Measurements from ENCODE around the gene SBNO2.
A peak's percentile ranks its signal among the peaks of the same experiment; 100 is the strongest.
"Not testable (repeated sequence)": the region's sequence is repeated elsewhere in the genome, so short reads cannot be mapped to it uniquely, and the experiment has no call there.

Gene SBNO2

GRCh38 chr19:1133471-1133929 is 40.6 kb downstream of the SBNO2 start:
- DNase-seq: peak; percentile 65

- DNase-seq: peak; percentile 17
These were observed 41.3 kb downstream of the SBNO2 start for GRCh38 chr19:1132552-1133383.

GRCh38 chr19:1131718-1132551 is 42.1 kb downstream of the SBNO2 start:
- DNase-seq: peak; percentile 82

- no peak for DNase-seq
These were observed 43.0 kb downstream of the SBNO2 start for GRCh38 chr19:1130771-1131717.

- DNase-seq: no peak
These were observed 44.5 kb downstream of the SBNO2 start for GRCh38 chr19:1129535-1129934.

- DNase-seq: not testable (repeated sequence)
These were observed 45.0 kb downstream of the SBNO2 start for GRCh38 chr19:1129084-1129483.

GRCh38 chr19:1128106-1128505 is 46.0 kb downstream of the SBNO2 start:
- no peak for DNase-seq

GRCh38 chr19:1126984-1127760 is 46.9 kb downstream of the SBNO2 start:
- no peak for DNase-seq

GRCh38 chr19:1125601-1126467 is 48.2 kb downstream of the SBNO2 start:
- DNase-seq: no peak

- DNase-seq: no peak
These were observed 50.0 kb downstream of the SBNO2 start for GRCh38 chr19:1123885-1124677.

GRCh38 chr19:1123381-1123780 is 50.7 kb downstream of the SBNO2 start:
- DNase-seq: no peak

- DNase-seq: no peak
These were observed 51.1 kb downstream of the SBNO2 start for GRCh38 chr19:1122972-1123363.

- DNase-seq: no peak
These were observed 51.8 kb downstream of the SBNO2 start for GRCh38 chr19:1122021-1122971.

- DNase-seq: no peak
These were observed 52.7 kb downstream of the SBNO2 start for GRCh38 chr19:1121395-1121794.

- no peak for DNase-seq
These were observed 54.4 kb downstream of the SBNO2 start for GRCh38 chr19:1119475-1120217.

- no peak for DNase-seq
These were observed 55.1 kb downstream of the SBNO2 start for GRCh38 chr19:1118999-1119398.

GRCh38 chr19:1117654-1118053 is 56.4 kb downstream of the SBNO2 start:
- DNase-seq: no peak
